ENCODE data around the gene GLIS1.
A peak's percentile ranks its signal among the peaks of the same experiment; 100 is the strongest.

GLIS1 gene

GRCh38 chr1:53554592-53555305 lies 184.2 kb downstream of the GLIS1 start:
- DNase-seq: peak; percentile 11

- DNase-seq: peak; percentile 7
Observed at GRCh38 chr1:53553734-53554509, 185.0 kb downstream of the GLIS1 start.

- no peak for DNase-seq
Observed at GRCh38 chr1:53552981-53553733, 185.8 kb downstream of the GLIS1 start.

- DNase-seq: peak; percentile 15
Observed at GRCh38 chr1:53552146-53552861, 186.7 kb downstream of the GLIS1 start.

- DNase-seq: no peak
Observed at GRCh38 chr1:53551428-53551995, 187.5 kb downstream of the GLIS1 start.

- peak; percentile 7 for DNase-seq
Observed at GRCh38 chr1:53550201-53550741, 188.7 kb downstream of the GLIS1 start.

GRCh38 chr1:53549781-53550180 lies 189.2 kb downstream of the GLIS1 start:
- DNase-seq: no peak

- no peak for DNase-seq
Observed at GRCh38 chr1:53549287-53549686, 189.7 kb downstream of the GLIS1 start.

- DNase-seq: peak; percentile 12
Observed at GRCh38 chr1:53548031-53548491, 190.9 kb downstream of the GLIS1 start.

GRCh38 chr1:53547231-53547790 lies 191.7 kb downstream of the GLIS1 start:
- DNase-seq: peak; percentile 9

- DNase-seq: no peak
Observed at GRCh38 chr1:53546409-53547155, 192.4 kb downstream of the GLIS1 start.

- peak; percentile 25 for DNase-seq
Observed at GRCh38 chr1:53545663-53546408, 193.1 kb downstream of the GLIS1 start.

GRCh38 chr1:53544728-53545515 lies 194.0 kb downstream of the GLIS1 start:
- DNase-seq: peak; percentile 12

- DNase-seq: no peak
Observed at GRCh38 chr1:53543778-53544695, 194.9 kb downstream of the GLIS1 start.

- DNase-seq: peak; percentile 16
Observed at GRCh38 chr1:53543130-53543777, 195.7 kb downstream of the GLIS1 start.

GRCh38 chr1:53542551-53542950 lies 196.4 kb downstream of the GLIS1 start:
- DNase-seq: no peak

- DNase-seq: peak; percentile 67
Observed at GRCh38 chr1:53541761-53542550, 197.0 kb downstream of the GLIS1 start.

Data from right hindlimb (tissue), 1 donor.